Measurements from ENCODE around the gene LRRC4C. TPM values are rescaled to one million over a fixed set of nuclear protein-coding genes. Genes with fewer than 3 reads are reported as not detected.

Gene LRRC4C
- not detected in 5 replicates for total RNA-seq (2022; extraction: Qiagen RNA extraction; ENCODE audit: low read depth)

DNA sequence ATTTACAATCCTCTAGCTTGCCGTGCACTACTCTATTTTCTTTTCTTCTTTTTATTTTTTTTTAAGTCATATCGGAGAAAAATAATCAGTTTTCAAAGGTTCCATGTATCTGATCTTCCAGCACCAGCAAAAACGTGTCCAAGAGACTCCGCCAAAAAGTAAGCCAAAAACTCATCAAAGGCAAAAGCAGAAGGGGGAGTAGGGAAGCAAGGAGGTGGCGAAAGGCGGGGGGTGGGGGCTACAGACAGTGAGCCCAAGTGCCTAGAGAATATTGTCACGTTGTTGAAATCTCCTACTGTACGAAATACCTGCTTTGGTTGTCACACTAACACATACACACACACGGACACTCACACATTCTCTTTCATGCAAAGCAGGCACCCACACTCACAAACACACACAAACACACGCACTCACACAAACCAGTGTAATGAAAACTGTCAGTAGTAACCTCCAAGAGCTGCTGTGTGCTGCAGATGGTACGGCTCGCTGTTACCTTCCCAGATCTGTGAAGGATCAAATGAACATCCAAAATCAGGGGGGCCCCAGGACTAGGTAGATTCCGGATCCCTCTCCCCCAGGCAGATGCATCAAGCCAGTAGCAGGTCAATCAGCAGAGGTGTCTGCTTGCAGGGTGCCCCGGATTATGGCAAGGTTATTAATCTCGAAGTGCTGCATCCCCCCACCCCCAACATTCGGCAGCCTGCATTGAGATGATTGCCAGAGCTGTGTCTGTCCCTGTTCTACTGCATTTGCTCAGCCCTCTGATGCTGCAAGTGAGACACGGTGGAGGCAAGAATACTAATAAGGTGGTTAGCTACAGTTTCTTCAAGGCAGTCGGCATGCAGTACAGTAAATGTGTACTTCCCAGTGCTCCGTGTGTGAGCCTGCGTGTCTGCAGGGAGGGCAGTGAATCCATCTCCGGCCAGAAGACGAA is at the start of gene LRRC4C:
Gene LRRC4C (minus strand): TSS at position 188 of the 937 bp plus-strand sequence.

